ENCODE results near the gene WDR90.

Gene WDR90

DNA sequence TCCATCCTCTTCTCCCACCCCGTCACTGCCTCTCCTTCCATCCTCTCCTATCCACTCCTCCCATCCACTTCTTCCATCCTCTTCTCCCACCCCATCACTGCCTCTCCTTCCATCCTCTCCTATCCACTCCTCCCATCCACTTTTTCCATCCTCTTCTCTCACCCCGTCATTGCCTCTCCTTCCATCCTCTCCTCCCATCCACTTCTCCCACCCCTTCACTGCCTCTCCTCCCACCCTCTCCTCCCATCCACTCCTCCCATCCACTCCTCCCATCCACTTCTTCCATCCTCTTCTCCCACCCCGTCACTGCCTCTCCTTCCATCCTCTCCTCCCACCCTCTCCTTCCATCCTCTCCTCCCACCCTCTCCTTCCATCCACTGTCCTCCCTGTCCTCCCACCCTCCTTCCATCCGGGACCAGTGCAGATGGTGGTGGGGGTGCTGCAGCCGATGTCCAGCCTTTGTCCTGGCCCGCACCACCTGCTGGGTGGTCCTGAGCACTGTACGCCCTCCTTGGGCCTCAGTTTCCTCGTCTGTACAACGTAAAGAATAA is 17.3 kb upstream of the WDR90 start:
- Mint-ChIP-seq H3K4me3 (peak overlapping the region; percentile 86), H3K4me1 (peaks cover 45% of the 10 kb centered on the region), H3K27me3 (ENCODE audit: low read depth, poor library complexity) (peaks cover 6% of the 10 kb centered on the region), H3K36me3 (ENCODE audit: low read depth) (peaks cover 5% of the 10 kb centered on the region), H3K9me3 (no peaks in the 10 kb centered on the region), H3K27ac (no peak overlapping the region)
- no peak for DNase-seq
- TF ChIP-seq, protein P1, sequence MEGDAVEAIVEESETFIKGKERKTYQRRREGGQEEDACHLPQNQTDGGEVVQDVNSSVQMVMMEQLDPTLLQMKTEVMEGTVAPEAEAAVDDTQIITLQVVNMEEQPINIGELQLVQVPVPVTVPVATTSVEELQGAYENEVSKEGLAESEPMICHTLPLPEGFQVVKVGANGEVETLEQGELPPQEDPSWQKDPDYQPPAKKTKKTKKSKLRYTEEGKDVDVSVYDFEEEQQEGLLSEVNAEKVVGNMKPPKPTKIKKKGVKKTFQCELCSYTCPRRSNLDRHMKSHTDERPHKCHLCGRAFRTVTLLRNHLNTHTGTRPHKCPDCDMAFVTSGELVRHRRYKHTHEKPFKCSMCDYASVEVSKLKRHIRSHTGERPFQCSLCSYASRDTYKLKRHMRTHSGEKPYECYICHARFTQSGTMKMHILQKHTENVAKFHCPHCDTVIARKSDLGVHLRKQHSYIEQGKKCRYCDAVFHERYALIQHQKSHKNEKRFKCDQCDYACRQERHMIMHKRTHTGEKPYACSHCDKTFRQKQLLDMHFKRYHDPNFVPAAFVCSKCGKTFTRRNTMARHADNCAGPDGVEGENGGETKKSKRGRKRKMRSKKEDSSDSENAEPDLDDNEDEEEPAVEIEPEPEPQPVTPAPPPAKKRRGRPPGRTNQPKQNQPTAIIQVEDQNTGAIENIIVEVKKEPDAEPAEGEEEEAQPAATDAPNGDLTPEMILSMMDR (IDR thresholded peaks at IDR 0.05) = no peak

DNA sequence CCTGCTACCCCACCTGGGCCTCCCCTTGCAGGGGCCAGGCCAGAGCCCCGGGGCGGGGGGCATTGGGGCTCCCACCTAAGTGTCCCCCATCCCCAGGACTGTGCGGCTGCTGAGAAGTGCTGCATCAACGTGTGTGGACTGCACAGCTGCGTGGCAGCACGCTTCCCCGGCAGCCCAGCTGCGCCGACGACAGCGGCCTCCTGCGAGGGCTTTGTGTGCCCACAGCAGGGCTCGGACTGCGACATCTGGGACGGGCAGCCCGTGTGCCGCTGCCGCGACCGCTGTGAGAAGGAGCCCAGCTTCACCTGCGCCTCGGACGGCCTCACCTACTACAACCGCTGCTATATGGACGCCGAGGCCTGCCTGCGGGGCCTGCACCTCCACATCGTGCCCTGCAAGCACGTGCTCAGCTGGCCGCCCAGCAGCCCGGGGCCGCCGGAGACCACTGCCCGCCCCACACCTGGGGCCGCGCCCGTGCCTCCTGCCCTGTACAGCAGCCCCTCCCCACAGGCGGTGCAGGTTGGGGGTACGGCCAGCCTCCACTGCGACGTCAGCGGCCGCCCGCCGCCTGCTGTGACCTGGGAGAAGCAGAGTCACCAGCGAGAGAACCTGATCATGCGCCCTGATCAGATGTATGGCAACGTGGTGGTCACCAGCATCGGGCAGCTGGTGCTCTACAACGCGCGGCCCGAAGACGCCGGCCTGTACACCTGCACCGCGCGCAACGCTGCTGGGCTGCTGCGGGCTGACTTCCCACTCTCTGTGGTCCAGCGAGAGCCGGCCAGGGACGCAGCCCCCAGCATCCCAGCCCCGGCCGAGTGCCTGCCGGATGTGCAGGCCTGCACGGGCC is 16.5 kb upstream of the WDR90 start:
- peak overlapping the region; percentile 86 for H3K4me3 Mint-ChIP-seq
- no peaks in the 10 kb centered on the region for H3K9me3 Mint-ChIP-seq
- TF ChIP-seq, protein P1 (IDR thresholded peaks at IDR 0.05) = no peak
- H3K36me3 Mint-ChIP-seq (ENCODE audit: low read depth) = peaks cover 5% of the 10 kb centered on the region
- no peak overlapping the region for H3K27ac Mint-ChIP-seq
- no peak for DNase-seq
- peaks cover 6% of the 10 kb centered on the region for H3K27me3 Mint-ChIP-seq (ENCODE audit: low read depth, poor library complexity)
- H3K4me1 Mint-ChIP-seq = peaks cover 43% of the 10 kb centered on the region

DNA sequence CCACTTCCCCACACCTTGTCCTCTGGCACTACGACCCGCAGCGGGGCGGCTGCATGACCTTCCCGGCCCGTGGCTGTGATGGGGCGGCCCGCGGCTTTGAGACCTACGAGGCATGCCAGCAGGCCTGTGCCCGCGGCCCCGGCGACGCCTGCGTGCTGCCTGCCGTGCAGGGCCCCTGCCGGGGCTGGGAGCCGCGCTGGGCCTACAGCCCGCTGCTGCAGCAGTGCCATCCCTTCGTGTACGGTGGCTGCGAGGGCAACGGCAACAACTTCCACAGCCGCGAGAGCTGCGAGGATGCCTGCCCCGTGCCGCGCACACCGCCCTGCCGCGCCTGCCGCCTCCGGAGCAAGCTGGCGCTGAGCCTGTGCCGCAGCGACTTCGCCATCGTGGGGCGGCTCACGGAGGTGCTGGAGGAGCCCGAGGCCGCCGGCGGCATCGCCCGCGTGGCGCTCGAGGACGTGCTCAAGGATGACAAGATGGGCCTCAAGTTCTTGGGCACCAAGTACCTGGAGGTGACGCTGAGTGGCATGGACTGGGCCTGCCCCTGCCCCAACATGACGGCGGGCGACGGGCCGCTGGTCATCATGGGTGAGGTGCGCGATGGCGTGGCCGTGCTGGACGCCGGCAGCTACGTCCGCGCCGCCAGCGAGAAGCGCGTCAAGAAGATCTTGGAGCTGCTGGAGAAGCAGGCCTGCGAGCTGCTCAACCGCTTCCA is 15.7 kb upstream of the WDR90 start:
- DNase-seq = no peak
- no peak overlapping the region for H3K27ac Mint-ChIP-seq
- peaks cover 43% of the 10 kb centered on the region for H3K4me1 Mint-ChIP-seq
- peaks cover 6% of the 10 kb centered on the region for H3K27me3 Mint-ChIP-seq (ENCODE audit: low read depth, poor library complexity)
- peaks cover 5% of the 10 kb centered on the region for H3K36me3 Mint-ChIP-seq (ENCODE audit: low read depth)
- no peaks in the 10 kb centered on the region for H3K9me3 Mint-ChIP-seq
- TF ChIP-seq, protein P1 (IDR thresholded peaks at IDR 0.05) = no peak
- H3K4me3 Mint-ChIP-seq = no peak overlapping the region

DNA sequence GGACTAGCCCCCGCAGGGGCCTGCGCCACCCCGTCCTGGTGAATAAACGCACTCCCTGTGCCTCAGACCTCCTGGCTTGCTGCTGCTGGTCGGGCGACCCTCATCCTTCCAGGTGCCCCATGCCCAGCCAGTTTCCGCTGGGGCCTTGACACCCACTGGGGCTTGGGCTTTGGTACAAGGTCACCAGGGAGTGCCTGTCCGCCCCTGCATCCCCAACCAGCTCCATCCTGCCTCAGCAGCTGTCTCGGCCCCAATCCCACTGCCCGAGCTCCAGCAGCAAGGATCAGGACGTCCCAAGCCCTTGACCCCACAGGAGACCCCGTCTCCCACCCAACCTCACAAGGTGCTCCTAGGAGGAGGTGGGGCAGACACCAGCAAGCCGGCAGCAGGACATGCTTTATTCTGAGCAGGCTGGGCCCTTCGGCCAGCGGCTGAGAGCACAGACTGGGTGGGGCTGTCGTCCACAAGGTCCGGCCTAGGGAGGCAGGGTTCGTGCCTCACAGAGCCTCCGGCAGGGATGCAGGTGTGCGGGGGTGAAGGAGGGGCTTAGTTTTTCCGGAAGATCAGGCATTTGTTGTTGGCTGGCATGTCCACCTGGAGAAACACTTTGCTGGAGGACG is 15.0 kb upstream of the WDR90 start:
- Mint-ChIP-seq H3K9me3 (no peaks in the 10 kb centered on the region), H3K4me3 (peak overlapping the region; percentile 69), H3K27me3 (ENCODE audit: low read depth, poor library complexity) (peaks cover 6% of the 10 kb centered on the region), H3K27ac (no peak overlapping the region), H3K36me3 (ENCODE audit: low read depth) (peaks cover 2% of the 10 kb centered on the region), H3K4me1 (peaks cover 43% of the 10 kb centered on the region)
- no peak for DNase-seq
- TF ChIP-seq, protein P1 (IDR thresholded peaks at IDR 0.05) = no peak

DNA sequence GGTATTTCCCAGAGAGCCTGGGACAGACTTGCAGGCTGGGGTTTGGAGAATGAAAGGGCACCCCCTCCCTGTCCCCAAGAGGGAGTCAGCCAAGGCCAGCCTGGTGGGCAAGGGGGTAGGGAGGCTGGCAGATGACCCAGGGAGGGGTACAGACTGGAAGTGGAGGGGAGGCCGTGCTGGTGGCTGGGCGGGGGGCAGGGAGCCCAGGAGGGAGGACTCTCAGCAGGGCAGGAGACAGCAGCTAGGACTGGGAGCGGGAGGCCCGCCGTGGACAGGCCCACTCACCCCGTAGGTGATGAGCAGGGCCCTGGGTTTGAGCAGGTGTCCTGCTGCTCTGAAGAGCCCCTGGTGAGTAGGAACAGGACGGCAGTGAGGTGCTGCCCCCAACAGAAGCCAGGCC is 14.2 kb upstream of the WDR90 start:
- H3K9me3 Mint-ChIP-seq = no peaks in the 10 kb centered on the region
- peaks cover 41% of the 10 kb centered on the region for H3K4me1 Mint-ChIP-seq
- TF ChIP-seq, protein P1 (IDR thresholded peaks at IDR 0.05) = no peak
- no peak for DNase-seq
- H3K4me3 Mint-ChIP-seq = peak overlapping the region; percentile 73
- no peaks in the 10 kb centered on the region for H3K36me3 Mint-ChIP-seq (ENCODE audit: low read depth)
- peaks cover 6% of the 10 kb centered on the region for H3K27me3 Mint-ChIP-seq (ENCODE audit: low read depth, poor library complexity)
- H3K27ac Mint-ChIP-seq = peak overlapping the region; percentile 42

Data from nephron progenitor cell (in vitro differentiated cells).